Ureter (tissue), 1 donor: Measurements from ENCODE around the gene CEP85. TPM values are rescaled to one million over a fixed set of nuclear protein-coding genes. Genes with fewer than 3 reads are reported as not detected.

ENCODE experiments used
- DNase-seq: peaks from one replicate; pipeline ENCODE4 v3.0.0-alpha.2; 2020; ENCODE audit warnings: low spot score
- total RNA-seq: library from RNA; stranded (reverse); gene quantifications from one replicate; pipeline ENCODE4 v1.2.4, GENCODE V29; 2023
- donor health status: DM: yes; HTN: yes; CAD: no.

The CEP85 gene
- total RNA-seq, 1 donor from 2014 or later: 13.1 TPM

DNA sequence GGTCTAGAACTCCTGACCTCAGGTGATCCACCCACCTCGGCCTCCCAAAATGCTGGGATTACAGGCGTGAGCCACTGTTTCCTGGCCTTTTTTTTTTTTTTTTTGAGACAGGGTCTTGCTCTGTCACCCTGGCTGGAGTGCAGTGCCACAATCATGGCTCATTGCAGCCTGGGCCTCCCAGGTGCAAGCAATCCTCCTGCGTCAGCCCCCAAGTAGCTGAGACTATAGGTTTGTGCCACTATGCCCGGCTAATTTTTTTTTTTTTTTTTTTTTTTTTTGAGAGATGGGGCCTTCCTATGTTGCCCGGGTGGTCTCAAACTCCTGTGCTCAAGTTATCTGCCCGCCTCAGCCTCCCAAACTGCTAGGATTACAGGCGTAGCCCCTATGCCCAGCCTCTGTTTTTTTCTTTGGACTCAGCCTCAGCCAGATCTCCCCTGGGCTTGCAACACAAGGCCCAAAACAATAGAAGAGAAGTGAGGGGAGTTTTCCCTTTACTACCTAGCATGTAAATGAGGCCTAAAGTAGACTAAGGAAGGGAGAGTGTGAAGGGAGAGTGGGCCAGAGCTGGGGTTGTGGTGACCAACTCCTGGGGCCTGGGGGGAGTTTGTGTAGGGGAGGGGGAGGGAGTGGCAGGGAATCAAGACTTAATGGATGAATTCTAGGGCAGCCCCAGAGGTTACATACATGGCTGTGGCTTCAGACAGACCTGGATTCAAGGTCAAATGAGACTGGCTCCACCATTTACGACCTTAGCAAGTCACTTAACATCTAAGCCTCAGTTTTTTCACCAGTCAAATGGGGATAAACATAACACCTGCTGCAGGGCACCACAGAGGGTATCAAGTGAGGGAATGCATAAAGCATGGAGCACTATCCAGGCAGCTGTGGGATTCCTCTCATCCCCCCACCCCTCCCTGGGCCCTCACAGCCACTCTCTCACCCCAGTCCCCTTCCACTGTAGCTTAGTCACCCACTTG is 82.2 kb downstream of the CEP85 start:
- no peak for DNase-seq

DNA sequence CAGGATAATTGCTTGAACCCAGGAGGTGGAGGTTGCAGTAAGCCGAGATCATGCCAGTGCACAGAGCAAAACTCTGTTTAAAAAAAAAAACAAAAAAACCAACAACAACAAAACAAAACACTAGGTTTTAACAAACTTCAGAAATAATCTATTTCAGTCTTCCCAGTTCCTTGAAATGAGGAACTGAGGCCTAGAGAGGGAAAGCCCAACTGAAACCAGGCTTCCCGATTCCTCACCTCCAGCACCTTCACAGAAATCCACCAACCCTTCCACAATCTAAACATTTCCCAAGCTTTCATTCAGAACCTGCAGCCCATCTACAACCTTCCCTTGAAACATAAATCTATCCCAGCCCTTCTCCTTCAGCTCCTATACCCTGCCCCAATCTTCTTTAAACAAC is 83.1 kb downstream of the CEP85 start:
- DNase-seq: no peak

DNA sequence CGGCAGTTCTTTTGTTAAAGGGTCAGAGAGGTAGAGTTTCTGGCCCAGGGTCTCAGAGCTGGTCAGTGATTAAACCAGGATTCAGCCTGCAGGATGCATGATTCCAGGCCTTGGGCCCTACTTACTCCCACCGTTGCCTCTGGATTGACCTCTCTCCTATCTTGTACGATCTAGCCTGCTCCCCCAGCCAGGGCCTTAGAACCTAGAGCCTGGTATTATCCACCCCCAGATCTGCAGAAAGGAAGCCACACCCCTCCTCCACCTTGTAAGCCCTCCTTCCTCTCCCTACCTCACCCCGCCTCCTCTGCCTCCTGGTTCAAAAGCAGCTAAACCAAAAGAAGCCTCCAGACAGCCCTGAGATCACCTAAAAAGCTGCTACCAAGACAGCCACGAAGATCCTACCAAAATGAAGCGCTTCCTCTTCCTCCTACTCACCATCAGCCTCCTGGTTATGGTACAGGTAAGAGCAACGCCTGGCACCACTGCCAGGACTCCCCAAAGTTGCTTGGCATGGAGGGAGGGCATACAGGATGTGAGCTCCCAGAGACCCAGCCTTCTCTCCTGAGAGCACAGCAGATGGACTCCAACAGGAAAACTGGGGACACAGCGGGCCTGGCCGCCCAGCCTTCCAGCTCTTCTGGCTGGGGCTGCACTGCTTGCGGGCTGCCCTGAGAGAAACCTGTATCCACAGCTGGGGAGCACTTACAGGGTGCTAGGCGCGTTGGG is 83.8 kb downstream of the CEP85 start, which contains the start of gene CD52:
Gene CD52 (plus strand): TSS at position 347 of the 726 bp plus-strand sequence. CDS start 60 bp downstream, at position 407.
- no peak for DNase-seq

DNA sequence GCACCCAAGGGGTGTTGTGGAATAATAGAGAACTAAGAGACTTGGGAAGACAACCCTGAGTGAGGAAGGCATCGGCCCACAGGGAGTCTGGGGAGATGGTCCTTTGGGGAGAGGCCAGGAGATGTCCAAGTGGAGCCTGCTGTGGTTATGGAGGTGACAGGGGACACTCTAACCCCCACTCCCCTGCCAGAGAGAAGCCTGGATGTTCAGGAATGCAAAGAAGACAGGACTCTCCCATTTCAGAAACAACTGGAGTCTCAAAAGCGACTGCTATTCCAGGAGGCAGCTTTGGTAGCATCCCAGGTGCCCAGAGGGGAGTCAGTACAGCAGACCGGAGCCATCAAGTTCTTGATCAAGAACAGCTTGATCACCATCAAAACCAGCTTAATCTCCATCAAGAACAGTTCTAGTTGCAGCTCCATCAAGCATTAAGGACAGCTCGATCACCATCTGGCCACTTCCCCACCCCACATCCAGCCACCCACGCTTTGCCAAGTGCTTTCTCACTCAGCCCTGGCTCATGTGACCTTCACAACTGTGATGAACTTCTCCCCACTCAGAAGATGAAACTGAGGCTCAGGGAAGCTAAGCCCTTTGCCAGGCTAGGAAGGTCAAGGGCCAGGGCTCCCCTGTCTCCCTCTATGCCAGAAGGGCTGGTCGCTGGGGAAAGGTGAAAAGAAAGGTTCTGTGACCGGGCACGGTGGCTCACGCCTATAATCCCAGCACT is 84.5 kb downstream of the CEP85 start:
- no peak for DNase-seq

DNA sequence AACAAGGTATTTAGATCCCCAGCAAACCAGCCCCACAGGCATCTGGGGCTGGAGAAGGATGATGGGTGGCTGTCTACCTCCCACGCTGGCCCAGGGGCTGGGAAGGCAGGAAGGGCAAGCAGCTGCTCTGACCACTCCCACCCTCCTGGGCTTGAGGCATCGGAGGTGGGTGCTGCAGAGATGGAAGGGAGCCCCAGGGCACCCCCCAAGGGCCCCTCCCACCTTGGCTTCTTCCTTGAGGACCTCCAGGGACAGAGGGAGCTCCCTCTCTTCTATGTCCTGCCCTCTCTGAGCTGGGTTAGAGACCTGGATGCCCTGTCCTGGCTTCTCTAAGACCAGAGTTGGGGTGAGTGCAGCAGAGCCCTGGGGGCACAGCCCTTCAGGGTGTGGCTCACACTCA is 86.9 kb downstream of the CEP85 start:
- no peak for DNase-seq

DNA sequence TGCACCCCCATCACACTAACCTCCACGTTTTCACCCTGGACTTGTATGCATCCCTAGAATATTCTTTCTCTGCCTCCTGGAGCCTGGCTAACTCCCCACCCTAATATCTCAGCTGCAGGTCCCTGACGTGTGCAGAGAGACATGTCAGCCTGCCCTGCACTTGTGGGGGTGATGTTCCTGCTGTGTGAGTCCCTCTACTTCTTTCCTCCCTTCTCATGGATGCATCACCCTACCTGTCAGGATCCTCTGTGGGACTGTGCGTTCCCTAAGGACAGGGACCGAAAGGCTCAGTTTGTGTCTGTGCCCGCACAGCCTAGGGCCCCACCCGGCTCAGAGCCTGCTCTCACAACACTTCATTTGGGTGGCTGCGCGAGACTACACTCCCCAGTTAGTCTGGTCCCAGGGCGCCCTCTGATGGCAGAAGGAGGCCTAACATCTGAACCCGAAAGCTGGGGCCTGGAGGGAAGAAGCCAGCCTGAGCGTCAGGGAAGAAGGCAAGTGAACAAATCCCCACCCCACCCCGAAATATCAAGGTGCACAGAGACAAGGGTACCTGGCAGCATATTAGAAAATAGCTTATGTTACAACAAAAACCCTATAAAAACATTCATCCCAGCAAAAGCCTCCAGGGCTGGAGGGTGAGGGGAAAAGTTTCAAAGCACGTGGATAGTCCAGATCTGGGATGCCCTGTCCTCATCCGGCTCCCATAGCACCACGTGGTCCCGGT is 87.5 kb downstream of the CEP85 start:
- DNase-seq: peak; percentile 92

DNA sequence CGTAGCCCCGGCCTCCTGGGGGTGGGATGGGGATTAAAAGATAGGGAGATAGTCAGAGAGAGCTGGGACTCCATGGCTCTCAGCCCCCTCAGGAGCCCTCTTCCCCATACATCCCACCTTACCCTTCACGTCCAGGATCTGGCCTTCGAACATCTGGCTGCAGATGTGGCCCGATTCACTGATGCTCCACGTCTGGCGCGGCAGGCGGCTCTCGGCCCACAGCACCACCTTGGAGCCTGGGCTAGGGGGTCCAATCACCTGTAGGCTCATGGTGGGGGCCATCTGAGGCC is 88.0 kb downstream of the CEP85 start:
- DNase-seq: no peak

DNA sequence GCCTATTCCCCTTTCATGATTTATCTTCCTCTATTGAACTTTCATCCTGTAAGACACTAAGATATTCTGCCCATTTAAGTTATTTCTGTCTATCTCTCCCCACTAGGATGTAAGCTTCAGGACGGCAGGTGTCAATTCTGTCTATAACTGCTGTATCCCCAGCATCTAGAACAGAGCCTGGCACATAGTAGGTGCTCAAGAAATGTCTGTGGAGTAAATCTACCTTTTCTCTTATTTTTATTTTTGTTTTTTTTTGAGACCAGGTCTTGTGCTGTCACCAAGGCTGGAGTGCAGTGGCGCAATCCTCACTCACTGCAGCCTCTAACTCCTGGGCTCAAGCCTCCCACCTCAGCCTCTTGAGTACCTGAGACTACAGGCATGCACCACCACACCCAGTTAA is 89.4 kb downstream of the CEP85 start:
- DNase-seq: no peak

DNA sequence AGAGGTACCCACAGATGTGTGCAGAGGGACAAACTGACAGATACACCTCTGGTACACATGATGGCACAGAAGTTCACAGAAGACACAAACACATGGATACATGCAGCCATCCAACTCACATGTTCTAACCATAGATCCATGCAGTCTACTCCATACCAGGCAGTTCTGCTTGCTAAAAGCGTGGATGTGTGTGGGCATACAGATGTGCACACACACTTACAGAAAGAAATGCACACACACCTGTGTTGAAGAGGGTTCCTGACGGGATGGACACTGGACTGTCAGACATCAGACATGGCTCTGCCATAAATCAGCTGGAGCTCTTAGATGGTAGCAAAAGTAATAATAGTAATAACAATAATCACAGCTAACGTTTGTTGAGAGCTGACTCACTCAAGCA is 90.5 kb downstream of the CEP85 start:
- DNase-seq: no peak

DNA sequence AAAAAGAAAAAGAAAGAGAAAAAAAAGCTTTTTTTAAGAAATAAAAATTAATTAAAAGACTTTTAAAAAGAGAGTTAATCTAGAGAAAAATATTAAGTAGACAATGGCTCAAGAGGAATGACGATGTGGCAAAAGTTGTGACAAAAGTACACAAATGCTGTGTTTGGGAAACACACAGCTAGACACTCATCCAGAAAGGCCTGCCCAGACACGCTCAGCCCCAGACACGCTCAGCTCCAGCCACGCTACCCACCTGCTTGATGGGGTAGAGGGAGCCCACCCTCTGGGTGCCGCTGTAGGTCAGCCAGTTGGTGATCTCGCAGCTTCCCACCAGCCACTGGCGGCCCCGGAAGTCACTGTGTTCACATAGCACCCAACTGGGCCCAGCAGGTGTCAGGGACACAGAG is 94.0 kb downstream of the CEP85 start:
- peak; percentile 65 for DNase-seq

Other genes starting within 250 kb of the CEP85 start
- gene PAFAH2, start 236.1 kb upstream of the CEP85 start, total RNA-seq: 12.3 TPM
- gene EXTL1, start 212.4 kb upstream of the CEP85 start, total RNA-seq: 0.23 TPM
- gene SLC30A2, start 188.1 kb upstream of the CEP85 start, total RNA-seq: 20.6 TPM
- 0.49 TPM for gene TRIM63, start 166.6 kb upstream of the CEP85 start, total RNA-seq
- 21.8 TPM for gene PDIK1L, start 122.4 kb upstream of the CEP85 start, total RNA-seq
- 7.9 TPM for gene FAM110D, start 75.1 kb upstream of the CEP85 start, total RNA-seq
- not detected for gene C1orf232, start 65.2 kb upstream of the CEP85 start, total RNA-seq
- 43.2 TPM for gene ZNF593, start 64.3 kb upstream of the CEP85 start, total RNA-seq
- not detected for gene ZNF593OS, start 62.4 kb upstream of the CEP85 start, total RNA-seq
- gene CNKSR1, start 56.7 kb upstream of the CEP85 start, total RNA-seq: 40.6 TPM
- not detected for gene CATSPER4, start 43.6 kb upstream of the CEP85 start, total RNA-seq
- 145 TPM for gene SH3BGRL3, start 45.9 kb downstream of the CEP85 start, total RNA-seq
- gene UBXN11, start 72.4 kb downstream of the CEP85 start, total RNA-seq: 30.3 TPM
- gene CD52, start 83.8 kb downstream of the CEP85 start, total RNA-seq: 9.8 TPM
- 25.2 TPM for gene CRYBG2, start 119.9 kb downstream of the CEP85 start, total RNA-seq
- gene ZNF683, start 138.6 kb downstream of the CEP85 start, total RNA-seq: 1.2 TPM
- not detected for gene LIN28A, start 176.6 kb downstream of the CEP85 start, total RNA-seq
- gene DHDDS, start 198.1 kb downstream of the CEP85 start, total RNA-seq: 59.7 TPM
- gene HMGN2, start 238.2 kb downstream of the CEP85 start, total RNA-seq: 400 TPM